HepG2 (cell line): ENCODE results near the gene CASP1. TPM values are rescaled to one million over a fixed set of nuclear protein-coding genes. Genes with fewer than 3 reads are reported as not detected.

Experiments used
- ATAC-seq: fragments of 200-7000 bp; cut with Tn5 transposase; 3 replicates; pipeline ENCODE4 v1.9.1; 2020; ENCODE audit warnings: mild to moderate bottlenecking, moderate library complexity
- BruUV-seq: library from RNA; stranded (reverse); fragments of 400-500 nt; replicated peaks from 2 replicates; lab custom pipeline; 2021; lab: Mats Ljungman, UMichigan
- CTCF ChIA-PET: fragments of 300-600 bp; formaldehyde crosslinking; extraction: SDS; loops from one replicate; lab custom pipeline; 2021; ENCODE audit warnings: low total read pairs, inconsistent platforms, low intra/inter-chr PET ratio; lab: Yijun Ruan, JAX
- POLR2A ChIA-PET: fragments of 350-600 bp; sonication (Branson Sonifier 250); formaldehyde crosslinking; loops from one replicate; lab custom pipeline; 2020; ENCODE audit warnings: antibody characterized with exemption, inconsistent platforms; lab: Yijun Ruan, JAX
- DNase-seq: peaks from one replicate; pipeline ENCODE4 v3.0.0-alpha.2; 2015; ENCODE audit warnings: low spot score
- FAIRE-seq: peaks from 3 replicates; lab custom pipeline; 2011; peaks lifted over from hg19 to GRCh38; lab: Jason Lieb, UNC
- H2AFZ ChIP-seq: one replicate; pipeline ENCODE4 v1.6.1; 2011; ENCODE audit warnings: low read length, inconsistent platforms
- H3K27ac ChIP-seq: fragments of 300-600 bp; 3 replicates; pipeline ENCODE4 v1.8.0; 2011; ENCODE audit warnings: mixed run types, mild to moderate bottlenecking, mixed read lengths, low read length, inconsistent platforms; ENCODE audit not compliant: insufficient read depth; ENCODE audit errors: extremely low read length
- H3K27me3 ChIP-seq, 2 experiments: fragments of 200-600 bp in 1 of 2; 2 replicates in 1 of 2; 3 replicates in 1 of 2; pipeline versions ENCODE4 v1.6.0 to v1.8.0; 2011; ENCODE audit warnings: low read length in 2 of 2, mild to moderate bottlenecking in 2 of 2, moderate library complexity in 2 of 2, inconsistent platforms in 1 of 2; ENCODE audit not compliant: insufficient read depth in 2 of 2, control insufficient read depth in 1 of 2
- H3K36me3 ChIP-seq, 2 experiments: fragments of 200-600 bp in 1 of 2; replicated peaks in 1 of 2; 2 replicates in 1 of 2; 3 replicates in 1 of 2; pipeline versions ENCODE4 v1.5.1 to v1.8.0; 2011; ENCODE audit warnings: low read length in 2 of 2, inconsistent platforms in 1 of 2; ENCODE audit not compliant: insufficient read depth in 2 of 2, control insufficient read depth in 1 of 2
- H3K4me1 ChIP-seq: 2 replicates; pipeline ENCODE4 v1.5.1; 2012; ENCODE audit warnings: low read length, inconsistent platforms; ENCODE audit not compliant: insufficient read depth
- H3K4me2 ChIP-seq: 2 replicates; pipeline ENCODE4 v1.6.0; 2011; ENCODE audit warnings: low read depth, low read length, inconsistent platforms
- H3K4me3 ChIP-seq, 3 experiments: fragments of 200-600 bp in 1 of 3; sonication (generic), shearing (Covaris generic) in 1 of 3; replicated peaks in 1 of 3; 2 replicates each; pipeline ENCODE4 v1.5.1; 2011 to 2016; ENCODE audit warnings: low read length in 3 of 3, inconsistent platforms in 2 of 3, low read depth in 2 of 3, mild to moderate bottlenecking in 2 of 3, control low read depth in 1 of 3, mixed read lengths in 1 of 3; ENCODE audit not compliant: insufficient read depth in 1 of 3
- H3K79me2 ChIP-seq: one replicate; pipeline ENCODE4 v1.6.1; 2011; ENCODE audit warnings: low read length, inconsistent platforms; ENCODE audit not compliant: insufficient read depth
- H3K9ac ChIP-seq: 2 replicates; pipeline ENCODE4 v1.6.0; 2011; ENCODE audit warnings: mild to moderate bottlenecking, low read depth, low read length, inconsistent platforms; ENCODE audit not compliant: insufficient read depth
- H3K9me3 ChIP-seq: 2 replicates; pipeline ENCODE4 v1.5.1; 2012; ENCODE audit warnings: mild to moderate bottlenecking, low read length
- H4K20me1 ChIP-seq: 2 replicates; pipeline ENCODE4 v1.6.0; 2011; ENCODE audit warnings: inconsistent platforms, mild to moderate bottlenecking, low read length, moderate library complexity; ENCODE audit not compliant: insufficient read depth
- ATF7 ChIP-seq, 2 experiments: fragments of 450-650 bp in 1 of 2; sonication (generic) in 1 of 2; formaldehyde crosslinking in 1 of 2; IDR thresholded peaks; 2 replicates each; pipeline versions ENCODE4 v1.4.0 to v1.6.1; 2016 to 2020; ENCODE audit warnings: antibody characterized with exemption in 1 of 2, mild to moderate bottlenecking in 1 of 2, missing genetic modification reagents in 1 of 2
- CEBPB ChIP-seq: IDR thresholded peaks from 2 replicates; pipeline ENCODE4 v1.6.1; 2011; ENCODE audit warnings: low read depth, low read length, improper control_type of control experiment, borderline replicate concordance
- CEBPG ChIP-seq: IDR thresholded peaks from 2 replicates; pipeline ENCODE4 v1.6.1; 2016
- HDAC2 ChIP-seq: sonication (generic); formaldehyde crosslinking; IDR thresholded peaks from 2 replicates; pipeline ENCODE4 v1.4.0; 2020; ENCODE audit warnings: missing genetic modification reagents
- MAFF ChIP-seq: IDR thresholded peaks from 2 replicates; pipeline ENCODE4 v1.6.1; 2011; ENCODE audit warnings: low read depth, low read length, improper control_type of control experiment
- MAFK ChIP-seq, 2 experiments: IDR thresholded peaks in 1 of 2; conservative IDR thresholded peaks in 1 of 2; 2 replicates each; pipeline ENCODE4 v1.6.1; 2011; ENCODE audit warnings: improper control_type of control experiment in 2 of 2, low read length in 2 of 2
- PRPF4 ChIP-seq: fragments of 200-400 bp; formaldehyde crosslinking; IDR thresholded peaks from 2 replicates; pipeline ENCODE4 v1.6.1; 2016; ENCODE audit warnings: low read length, low read depth; ENCODE audit not compliant: poor library complexity, severe bottlenecking
- RNF219 ChIP-seq: sonication (generic); formaldehyde crosslinking; IDR thresholded peaks from 2 replicates; pipeline ENCODE4 v1.5.0; 2020; ENCODE audit warnings: mild to moderate bottlenecking, missing genetic modification reagents
- TARDBP ChIP-seq: sonication (generic); formaldehyde crosslinking; IDR thresholded peaks from 2 replicates; pipeline ENCODE4 v1.8.0; 2022; ENCODE audit warnings: mild to moderate bottlenecking, missing genetic modification reagents
- THYN1 ChIP-seq: sonication (generic); formaldehyde crosslinking; IDR thresholded peaks from 2 replicates; pipeline ENCODE4 v1.8.1; 2023; ENCODE audit warnings: low read depth, mild to moderate bottlenecking, moderate library complexity, missing genetic modification reagents, borderline replicate concordance
- ZNF232 ChIP-seq: sonication (generic); formaldehyde crosslinking; IDR thresholded peaks from 2 replicates; pipeline ENCODE4 v1.4.0; 2020; ENCODE audit warnings: missing genetic modification reagents, borderline replicate concordance
- ZNF550 ChIP-seq: sonication (generic); formaldehyde crosslinking; IDR thresholded peaks from 2 replicates; pipeline ENCODE4 v1.4.0; 2020; ENCODE audit warnings: mild to moderate bottlenecking, missing genetic modification reagents, borderline replicate concordance
- ZNF597 ChIP-seq: sonication (generic); formaldehyde crosslinking; IDR thresholded peaks from 2 replicates; pipeline ENCODE4 v1.5.0; 2020; ENCODE audit warnings: missing genetic modification reagents
- ZNF724P ChIP-seq: sonication (generic); formaldehyde crosslinking; IDR thresholded peaks from 2 replicates; pipeline ENCODE4 v1.8.0; 2022; ENCODE audit warnings: missing genetic modification reagents, borderline replicate concordance
- ZSCAN31 ChIP-seq: sonication (generic); formaldehyde crosslinking; IDR thresholded peaks from 2 replicates; pipeline ENCODE4 v1.5.0; 2020; ENCODE audit warnings: low read depth, mild to moderate bottlenecking, missing genetic modification reagents
- WGBS: methylation state at CpG from one replicate; pipeline ENCODE4 v1.1.6; 2017; ENCODE audit warnings: low lambda C conversion rate; 5-methylcytosine and 5-hydroxymethylcytosine counted together
- in situ Hi-C: cut with HindIII; loops from 2 replicates; pipeline ENCODE4 v1.10.0; 2017; ENCODE audit warnings: low pct_unique_long_range_greater_than_20kb; ENCODE audit not compliant: extremely low pct_ligation_motif_present
- intact Hi-C: fragments of 100-400 bp; cut with micrococcal nuclease; formaldehyde crosslinking; loops from one replicate; pipeline ENCODE4 v1.10.0; 2022; ENCODE audit not compliant: unreplicated experiment
- polyA plus RNA-seq, 8 experiments: library from polyadenylated mRNA; depleted of rRNA in 3 of 8; stranded (reverse) in 7 of 8; unstranded in 1 of 8; fragments of >200 nt; fragmentation: Illumina TruSeq in 4 of 8; extraction: Trizol in 4 of 8; gene quantifications; 2 replicates each; pipeline versions ENCODE4 v1.2.1 to v1.2.3, GENCODE V29; 2011 to 2016; ENCODE audit warnings: low read depth in 4 of 8, missing spikeins in 1 of 8, mixed read lengths in 1 of 8; ENCODE audit not compliant: insufficient read depth in 1 of 8
- total RNA-seq, 5 experiments: library from RNA; depleted of rRNA; stranded (reverse); fragments of >200 nt; fragmentation: Illumina TruSeq; extraction: Trizol; gene quantifications; 2 replicates each; pipeline ENCODE4 v1.2.3, GENCODE V29; 2016; ENCODE audit warnings: low read depth in 1 of 5

Gene CASP1
- total and polyA plus RNA-seq, 2 of the 13 experiments (the other 11 are each of a cell fraction or from before 2014, with no cell fraction given), result 0.34 to 5.2 TPM

GRCh38 chr11:105054723-105055493, 20.0 kb upstream of the CASP1 start:
- TF ChIP-seq CEBPB (0 out of 2 replicates have a peak, but pooled peaks have one; percentile 9), PRPF4 (no peak)
- no peaks in the 10 kb centered on the region for H4K20me1 ChIP-seq
- H3K36me3 ChIP-seq, result no peaks in the 10 kb centered on the region
- DNase-seq, result no peak
- H3K4me2 ChIP-seq, result no peak overlapping the region
- H3K9ac ChIP-seq, result no peak overlapping the region
- POLR2A ChIA-PET, result no interaction called here
- H3K4me1 ChIP-seq, result peaks cover 58% of the 10 kb centered on the region
- H2AFZ ChIP-seq, result no peak overlapping the region
- H3K9me3 ChIP-seq, result no peaks in the 10 kb centered on the region
- in situ Hi-C loops, result no loop called here
- no peak for FAIRE-seq
- no TSS peak for BruUV-seq
- H3K79me2 ChIP-seq, result no peaks in the 10 kb centered on the region
- H3K4me3 ChIP-seq, result no peak overlapping the region
- CTCF ChIA-PET, result no interaction called here
- intact Hi-C loops, result no loop called here
- ATAC-seq, result no peak
- no peaks in the 10 kb centered on the region for H3K27me3 ChIP-seq
- WGBS, result 67% methylated on average over 2 of the region's 2 CpGs
- H3K27ac ChIP-seq, result no peak overlapping the region

- no peaks in the 10 kb centered on the region for H3K79me2 ChIP-seq
- H3K4me2 ChIP-seq, result no peak overlapping the region
- in situ Hi-C loops, result no loop called here
- no peaks in the 10 kb centered on the region for H3K9me3 ChIP-seq
- FAIRE-seq (no peak), ATAC-seq (no peak), DNase-seq (no peak)
- no peak overlapping the region for H3K4me3 ChIP-seq
- H4K20me1 ChIP-seq, result no peaks in the 10 kb centered on the region
- no TSS peak for BruUV-seq
- ChIA-PET POLR2A (no interaction called here), CTCF (no interaction called here)
- 82% methylated on average over 3 of the region's 3 CpGs for WGBS
- H3K4me1 ChIP-seq, result peaks cover 68% of the 10 kb centered on the region
- no peak overlapping the region for H2AFZ ChIP-seq
- no peak overlapping the region for H3K9ac ChIP-seq
- intact Hi-C loops, result no loop called here
- peak overlapping the region; percentile 62 for H3K27ac ChIP-seq
- H3K36me3 ChIP-seq, result no peaks in the 10 kb centered on the region
- H3K27me3 ChIP-seq, result no peaks in the 10 kb centered on the region
- no peak for TF ChIP-seq CEBPG (CRISPR knock-in tag)
- no peak for TF ChIP-seq ZNF550
- TF ChIP-seq ZNF724P (CRISPR knock-in tag), result no peak
- TF ChIP-seq HDAC2 (CRISPR knock-in tag), result no peak
- TF ChIP-seq MAFK (conservative IDR thresholded peaks at IDR 0.05 in 1 of 2, IDR thresholded peaks at IDR 0.05 in 1 of 2; ENCODE audit: low read length in 2 of 2), result peak; percentile 13 to 58; a peak in 2 of 4 replicates
- TF ChIP-seq ATF7 (IDR thresholded peaks at IDR 0.05), result no peak
- no peak for TF ChIP-seq ATF7 (CRISPR knock-in tag; IDR thresholded peaks at IDR 0.05)
- TF ChIP-seq MAFF, result peak; percentile 62
- TF ChIP-seq RNF219 (CRISPR knock-in tag), result no peak
- TF ChIP-seq TARDBP, result no peak
- no peak for TF ChIP-seq ZNF597 (CRISPR knock-in tag)
- TF ChIP-seq ZNF232 (CRISPR knock-in tag), result no peak
- no peak for TF ChIP-seq ZSCAN31 (CRISPR knock-in tag)
- no peak for TF ChIP-seq THYN1
These were observed 17.5 kb upstream of the CASP1 start for GRCh38 chr11:105052487-105052886.
